HEK293T (cell line): ENCODE results near the gene RIMBP2.

Source experiments
- ARNT ChIP-seq: fragments of 450-650 bp; IDR thresholded peaks from 2 replicates; pipeline ENCODE4 v1.6.1; 2017; ENCODE audit warnings: mild to moderate bottlenecking
- ELF4 ChIP-seq: fragments of 450-650 bp; IDR thresholded peaks from 2 replicates; pipeline ENCODE4 v1.6.1; 2017; ENCODE audit warnings: antibody characterized with exemption
- FOXA1 ChIP-seq: fragments of 450-650 bp; IDR thresholded peaks from 2 replicates; pipeline ENCODE4 v1.6.1; 2016; ENCODE audit warnings: mild to moderate bottlenecking

- no peak for TF ChIP-seq FOXA1
- TF ChIP-seq ARNT: no peak
- no peak for TF ChIP-seq ELF4
These were observed 112.6 kb downstream of the RIMBP2 start for GRCh38 chr12:130603396-130603965.
